ENCODE data around the gene FYCO1. TPM values are rescaled to one million over a fixed set of nuclear protein-coding genes. Genes with fewer than 3 reads are reported as not detected.

FYCO1 gene
- total and polyA plus RNA-seq, 2 of the 8 experiments (the other 6 are each of a cell fraction or from before 2014, with no cell fraction given) = 4.8 to 10.8 TPM

DNA sequence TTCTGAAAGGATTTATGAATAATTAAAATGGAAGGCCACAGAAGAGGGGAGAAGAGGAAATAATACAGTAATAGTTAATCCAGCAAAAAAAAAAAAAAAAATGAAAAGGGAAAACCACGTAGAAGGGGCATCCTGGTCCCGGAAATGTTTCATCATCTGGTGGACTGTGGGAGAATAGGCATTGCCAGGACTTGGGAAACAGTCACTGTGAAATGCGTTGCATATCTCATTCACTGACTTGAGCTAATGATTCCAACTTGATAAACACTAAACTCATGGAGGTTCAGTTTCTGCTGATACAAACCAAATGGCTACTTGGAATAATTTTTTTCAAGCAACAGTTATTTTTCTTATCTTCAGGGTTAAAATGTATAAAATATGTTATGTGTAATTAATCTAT lies 28.5 kb upstream of the FYCO1 start:
- Histone ChIP-seq H4K8ac (ENCODE audit: extremely low read depth, insufficient read depth, low read length) (no peak overlapping the region), H3K9ac (replicated peaks in 1 of 4; ENCODE audit: extremely low read depth in 1 of 4, low read depth in 3 of 4, low read length in 3 of 4) (no peak overlapping the region), H2BK12ac (ENCODE audit: low read depth, low read length) (no peak overlapping the region), H2AFZ (ENCODE audit: low read length) (no peak overlapping the region), H4K5ac (ENCODE audit: insufficient read length, low read depth, low read length) (no peak overlapping the region), H3K23ac (ENCODE audit: insufficient read length) (no peak overlapping the region), H3K23me2 (ENCODE audit: low read depth, low read length) (no peaks in the 10 kb centered on the region), H2BK5ac (ENCODE audit: low read depth, low read length) (no peak overlapping the region), H3K27me3 (replicated peaks in 1 of 4; ENCODE audit: control insufficient read depth in 3 of 4, extremely low read depth in 1 of 4, insufficient read depth in 3 of 4, low read length in 3 of 4) (no peaks in the 10 kb centered on the region), H4K91ac (replicated peaks; ENCODE audit: insufficient read length, low read length) (no peak overlapping the region), H4K20me1 (replicated peaks in 1 of 2; ENCODE audit: control insufficient read depth in 1 of 2, insufficient read depth in 2 of 2, low read length in 2 of 2) (no peaks in the 10 kb centered on the region), H3K79me1 (ENCODE audit: low read depth, low read length) (no peaks in the 10 kb centered on the region), H2AK5ac (ENCODE audit: low read depth, low read length) (no peak overlapping the region), H3K14ac (ENCODE audit: insufficient read length) (no peak overlapping the region), H3K56ac (replicated peaks; ENCODE audit: insufficient read length, low read depth, low read length) (no peak overlapping the region), H3K4me3 (ENCODE audit: extremely low read depth in 1 of 4, insufficient read depth in 2 of 4, low read depth in 3 of 4, low read length in 4 of 4) (no peak overlapping the region), H3K9me3 (ENCODE audit: insufficient read depth in 2 of 2, low read depth in 1 of 2, low read length in 1 of 2) (no peaks in the 10 kb centered on the region; a peak in 1 of 4 replicates), H3K27ac (ENCODE audit: low read depth, low read length) (no peak overlapping the region), H2BK20ac (ENCODE audit: low read length) (no peak overlapping the region), H2BK120ac (replicated peaks; ENCODE audit: low read depth, low read length) (no peak overlapping the region), H3K4me2 (ENCODE audit: insufficient read depth in 1 of 2, low read depth in 2 of 2, low read length in 2 of 2) (no peak overlapping the region), H3K4me1 (replicated peaks in 1 of 4; ENCODE audit: control insufficient read depth in 3 of 4, insufficient read depth in 4 of 4, low read length in 3 of 4) (peaks cover 0 to 5% (median 0%) of the 10 kb centered on the region in 4 experiments; a peak in 2 of 7 replicates), H3K18ac (ENCODE audit: extremely low read depth, low read length) (no peak overlapping the region), H3K36me3 (ENCODE audit: control insufficient read depth in 2 of 4, insufficient read depth in 4 of 4, low read length in 3 of 4) (no peaks in the 10 kb centered on the region), H3K4ac (replicated peaks; ENCODE audit: insufficient read length, low read depth, low read length) (no peak overlapping the region), H2BK15ac (ENCODE audit: low read length) (no peak overlapping the region), H3K79me2 (ENCODE audit: control insufficient read depth in 1 of 2, insufficient read depth in 2 of 2, low read length in 2 of 2) (no peaks in the 10 kb centered on the region)
- no peak for DNase-seq (ENCODE audit: low read depth in 1 of 2, low spot score in 2 of 2)
- ChIA-PET POLR2A (ENCODE audit: partially characterized antibody) (no interaction called here), CTCF (ENCODE audit: partially characterized antibody) (interaction anchor here (0.6 to 1.0 kb wide), 2 partner anchors 52 to 354 kb away, joined by 3 to 4 read pairs; no protein-coding TSS in a partner anchor)
- WGBS, 2 experiments (ENCODE audit: extremely low coverage in 1 of 2, insufficient coverage in 1 of 2, insufficient read length in 1 of 2, insufficient replicate concordance in 2 of 2, low coverage in 1 of 2, low lambda C conversion rate in 2 of 2, missing lambda C conversion rate in 1 of 2) = 90% methylated on average over 3 of the region's 3 CpGs; no CpG with 5 or more reads in 1 of the 2 experiments
- FAIRE-seq = no peak
- TF ChIP-seq ZNF274 (IDR thresholded peaks at IDR 0.05; ENCODE audit: borderline replicate concordance, extremely low read depth, low read length) (no peak), SIX5 (IDR thresholded peaks at IDR 0.05; ENCODE audit: low read depth, low read length) (no peak), SIN3A (conservative IDR thresholded peaks at IDR 0.05 in 1 of 2, IDR thresholded peaks at IDR 0.05 in 1 of 2; ENCODE audit: low read depth in 1 of 2, low read length in 2 of 2) (no peak), TBP (IDR thresholded peaks at IDR 0.05; ENCODE audit: low read depth, low read length) (no peak), TEAD4 (IDR thresholded peaks at IDR 0.05; ENCODE audit: low read depth, low read length) (no peak), SRF (IDR thresholded peaks at IDR 0.05; ENCODE audit: low read depth, low read length) (no peak), YY1 (IDR thresholded peaks at IDR 0.05; ENCODE audit: low read depth, low read length) (no peak)
- TF ChIP-seq, protein P1, sequence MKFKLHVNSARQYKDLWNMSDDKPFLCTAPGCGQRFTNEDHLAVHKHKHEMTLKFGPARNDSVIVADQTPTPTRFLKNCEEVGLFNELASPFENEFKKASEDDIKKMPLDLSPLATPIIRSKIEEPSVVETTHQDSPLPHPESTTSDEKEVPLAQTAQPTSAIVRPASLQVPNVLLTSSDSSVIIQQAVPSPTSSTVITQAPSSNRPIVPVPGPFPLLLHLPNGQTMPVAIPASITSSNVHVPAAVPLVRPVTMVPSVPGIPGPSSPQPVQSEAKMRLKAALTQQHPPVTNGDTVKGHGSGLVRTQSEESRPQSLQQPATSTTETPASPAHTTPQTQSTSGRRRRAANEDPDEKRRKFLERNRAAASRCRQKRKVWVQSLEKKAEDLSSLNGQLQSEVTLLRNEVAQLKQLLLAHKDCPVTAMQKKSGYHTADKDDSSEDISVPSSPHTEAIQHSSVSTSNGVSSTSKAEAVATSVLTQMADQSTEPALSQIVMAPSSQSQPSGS (IDR thresholded peaks at IDR 0.05; ENCODE audit: low read length) = no peak
